Measurements from ENCODE around the gene EXOC6B. TPM values are rescaled to one million over a fixed set of nuclear protein-coding genes. Genes with fewer than 3 reads are reported as not detected.

Gene EXOC6B
- total and polyA plus RNA-seq, 12 donors, result 16.3 to 243 (median 144) TPM

- 57 to 64% methylated on average over 3 of the region's 3 CpGs for WGBS, 2 donors
- Histone ChIP-seq H3K4me3 (no peak overlapping the region), H3K27ac (peak overlapping the region in 1 of 10 donors; percentile 24), H3K36me3 (peaks cover 0 to 9% (median 0%) of the 10 kb centered on the region in 9 donors), H3K4me1 (peaks cover 3 to 62% (median 32%) of the 10 kb centered on the region in 9 donors), H3K9me3 (no peaks in the 10 kb centered on the region), H3K27me3 (no peaks in the 10 kb centered on the region)
- no peak for DNase-seq
- ATAC-seq, result peak in 3 of 8 donors; percentile 46 to 65 (median 46)
- intact Hi-C loops (cut with DNase I), result no loop called here
- no peak for TF ChIP-seq CTCF (IDR thresholded peaks at IDR 0.05)
Observed at GRCh38 chr2:72681016-72681995, 144.5 kb downstream of the EXOC6B start.

- intact Hi-C loops (cut with DNase I), result loop anchor here in 1 of 10 donors (5.0 kb wide), 1 partner anchor 184 kb away; no protein-coding TSS in a partner anchor
- Histone ChIP-seq H3K9me3 (no peaks in the 10 kb centered on the region), H3K27me3 (no peaks in the 10 kb centered on the region), H3K4me3 (no peak overlapping the region), H3K4me1 (peaks cover 4 to 75% (median 42%) of the 10 kb centered on the region in 9 donors), H3K27ac (no peak overlapping the region), H3K36me3 (peaks cover 0 to 9% (median 0%) of the 10 kb centered on the region in 9 donors)
- ATAC-seq, result no peak
- WGBS, 2 donors, result 48 to 70% methylated on average over 2 of the region's 2 CpGs
- no peak for TF ChIP-seq CTCF (IDR thresholded peaks at IDR 0.05)
- no peak for DNase-seq
Observed at GRCh38 chr2:72678024-72678423, 147.8 kb downstream of the EXOC6B start.

DNA sequence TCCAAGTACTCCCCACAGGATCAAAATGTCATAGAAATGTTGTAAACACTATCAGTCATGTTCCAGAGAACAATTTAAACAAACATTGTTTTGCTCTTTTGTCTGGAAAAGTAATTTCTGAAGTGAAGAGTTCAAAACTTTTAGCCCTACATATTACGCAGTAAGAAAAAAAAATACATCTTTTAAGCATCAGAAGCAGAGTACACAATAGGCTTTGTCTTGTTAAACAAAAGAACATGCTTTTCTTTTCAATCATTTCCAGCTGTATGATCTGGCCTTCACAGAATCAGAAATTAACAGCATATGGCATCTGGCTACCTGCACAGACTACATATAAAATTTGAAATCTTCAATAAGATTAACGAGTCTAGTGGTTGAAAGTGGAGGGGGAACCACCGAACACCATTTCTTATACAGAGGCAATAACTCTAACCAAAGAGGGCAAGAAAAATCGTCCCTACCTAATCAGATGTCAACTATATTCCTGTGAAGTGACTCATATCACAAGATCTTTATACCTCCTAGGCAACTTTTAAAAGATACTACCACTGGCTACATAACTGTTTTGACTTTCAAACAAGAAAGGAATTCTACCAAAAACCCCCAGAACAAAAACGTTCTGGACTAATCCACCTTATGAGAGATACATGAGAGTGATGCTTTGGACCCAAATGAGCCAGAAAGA lies 149.3 kb downstream of the EXOC6B start:
- H3K4me3 ChIP-seq, result no peak overlapping the region
- intact Hi-C loops (cut with DNase I), result loop anchor here in 1 of 10 donors (5.0 kb wide), 1 partner anchor 186 kb away; no protein-coding TSS in a partner anchor
- H3K27me3 ChIP-seq, result no peaks in the 10 kb centered on the region
- H3K27ac ChIP-seq, result peak overlapping the region in 1 of 10 donors; percentile 17
- no peak for TF ChIP-seq CTCF (IDR thresholded peaks at IDR 0.05)
- DNase-seq (no peak), ATAC-seq (no peak)
- H3K4me1 ChIP-seq, result peaks cover 4 to 60% (median 34%) of the 10 kb centered on the region in 9 donors
- H3K36me3 ChIP-seq, result peaks cover 0 to 9% (median 0%) of the 10 kb centered on the region in 9 donors
- H3K9me3 ChIP-seq, result no peaks in the 10 kb centered on the region
- WGBS, 2 donors, result 77 to 80% methylated on average over 5 of the region's 5 CpGs

Measured in heart right ventricle (tissue), 16 donors.